Upper lobe of left lung (tissue), 6 donors: Measurements from ENCODE around the gene ETNK1. TPM values are rescaled to one million over a fixed set of nuclear protein-coding genes. Genes with fewer than 3 reads are reported as not detected.

ENCODE experiments used
- ATAC-seq, 2 donors: fragments of 200-7000 bp; cut with Tn5 transposase; one replicate each; pipeline ENCODE4 v1.9.1; 2022; ENCODE audit warnings: mild to moderate bottlenecking in 2 of 2, moderate library complexity in 2 of 2; ENCODE audit not compliant: low FRiP score in 2 of 2
- DNase-seq, 2 donors: peaks; one replicate each; pipeline ENCODE4 v3.0.0-alpha.2; 2019 to 2020
- H3K27ac ChIP-seq, 4 donors: fragments of 200-600 bp; sonication (generic); one replicate each; pipeline ENCODE4 v1.5.1; 2016 to 2019
- H3K27me3 ChIP-seq, 4 donors: fragments of 200-600 bp; sonication (generic); one replicate each; pipeline ENCODE4 v1.5.1; 2017 to 2019
- H3K36me3 ChIP-seq, 4 donors: fragments of 200-600 bp; sonication (generic); one replicate each; pipeline ENCODE4 v1.5.1; 2016 to 2019
- H3K4me1 ChIP-seq, 4 donors: fragments of 200-600 bp; sonication (generic); one replicate each; pipeline ENCODE4 v1.5.1; 2018 to 2019
- H3K4me3 ChIP-seq, 4 donors: fragments of 200-600 bp; sonication (generic); one replicate each; pipeline ENCODE4 v1.5.1; 2017 to 2019; ENCODE audit warnings: mild to moderate bottlenecking in 2 of 4, moderate library complexity in 1 of 4
- H3K9me3 ChIP-seq, 4 donors: fragments of 200-600 bp; sonication (generic); one replicate each; pipeline ENCODE4 v1.5.1; 2018 to 2019
- EP300 ChIP-seq, 4 donors: sonication (generic); formaldehyde crosslinking; IDR thresholded peaks; one replicate each; pipeline ENCODE4 v1.5.1; 2017; ENCODE audit warnings: antibody characterized with exemption in 4 of 4, control low read depth in 2 of 4
- POLR2A ChIP-seq, 4 donors: fragments of 450-650 bp; IDR thresholded peaks; one replicate each; pipeline ENCODE4 v1.5.1; 2016 to 2017; ENCODE audit warnings: antibody characterized with exemption in 4 of 4, mild to moderate bottlenecking in 2 of 4
- POLR2AphosphoS5 ChIP-seq, 2 donors: sonication (generic); formaldehyde crosslinking; IDR thresholded peaks; one replicate each; pipeline ENCODE4 v1.5.1; 2017; ENCODE audit warnings: antibody characterized with exemption in 2 of 2
- WGBS, 2 donors: methylation state at CpG; one replicate each; pipeline ENCODE4 v1.1.5; 2017 to 2018; 5-methylcytosine and 5-hydroxymethylcytosine counted together
- total RNA-seq, 6 donors: library from RNA; depleted of rRNA in 4 of 6; stranded (reverse); fragments of >200 nt in 4 of 6; gene quantifications; one replicate each; pipeline versions ENCODE4 v1.1.0 to v1.2.1, GENCODE V29; 2016 to 2021
- TF ChIP-seq, protein P1 (sequence below), 6 experiments: fragments of 450-650 bp in 4 of 6; fragments of 200-600 bp in 2 of 6; sonication (generic) in 2 of 6; IDR thresholded peaks; one replicate each; pipeline ENCODE4 v1.5.1; 2016 to 2019; ENCODE audit warnings: antibody characterized with exemption in 6 of 6
- donor health status: DM: no; HTN: no; CAD: no; lungs with moderate emphysema.
- donor health status: DM: no; HTN: yes; CAD: no; lungs with severe emphysema.

The ETNK1 gene, protein sequence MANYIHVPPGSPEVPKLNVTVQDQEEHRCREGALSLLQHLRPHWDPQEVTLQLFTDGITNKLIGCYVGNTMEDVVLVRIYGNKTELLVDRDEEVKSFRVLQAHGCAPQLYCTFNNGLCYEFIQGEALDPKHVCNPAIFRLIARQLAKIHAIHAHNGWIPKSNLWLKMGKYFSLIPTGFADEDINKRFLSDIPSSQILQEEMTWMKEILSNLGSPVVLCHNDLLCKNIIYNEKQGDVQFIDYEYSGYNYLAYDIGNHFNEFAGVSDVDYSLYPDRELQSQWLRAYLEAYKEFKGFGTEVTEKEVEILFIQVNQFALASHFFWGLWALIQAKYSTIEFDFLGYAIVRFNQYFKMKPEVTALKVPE
- total RNA-seq, result 10 to 100 TPM; 17.2 to 69.7 (median 47.5) TPM

DNA sequence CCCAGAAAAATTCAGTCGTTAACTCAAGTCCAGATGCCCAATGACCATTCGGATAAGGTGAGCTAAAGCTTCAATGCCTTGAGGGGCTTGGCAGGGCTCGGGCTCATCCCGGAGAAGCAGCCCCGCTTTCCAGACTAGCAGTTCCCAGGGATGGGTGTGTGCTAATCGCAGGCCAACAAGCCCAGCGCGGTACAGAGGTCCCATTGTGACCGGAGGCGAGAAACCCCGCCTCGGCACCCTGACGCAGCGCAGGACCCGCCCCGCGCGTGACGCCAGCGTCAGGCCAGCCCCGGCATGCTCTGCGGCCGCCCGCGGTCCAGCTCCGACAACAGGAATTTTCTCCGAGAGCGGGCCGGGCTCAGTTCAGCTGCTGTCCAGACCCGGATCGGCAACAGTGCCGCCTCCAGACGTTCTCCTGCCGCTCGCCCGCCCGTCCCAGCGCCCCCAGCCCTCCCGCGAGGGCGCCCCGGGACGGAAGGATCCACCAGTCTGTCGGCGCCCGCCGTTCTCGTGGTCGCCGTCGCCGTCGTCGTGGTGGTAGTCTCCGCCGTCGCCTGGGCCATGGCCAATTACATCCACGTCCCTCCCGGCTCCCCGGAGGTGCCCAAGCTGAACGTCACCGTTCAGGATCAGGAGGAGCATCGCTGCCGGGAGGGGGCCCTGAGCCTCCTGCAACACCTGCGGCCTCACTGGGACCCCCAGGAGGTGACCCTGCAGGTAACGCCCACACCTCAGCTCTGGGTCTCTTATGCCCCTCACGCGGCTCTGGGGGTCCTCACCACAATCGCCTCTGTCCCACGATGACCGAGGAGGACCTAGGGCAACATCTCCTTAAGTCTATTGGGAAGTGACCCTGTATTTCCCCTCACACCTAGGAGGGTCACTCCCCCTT lies at the start of gene ETNK1:
Gene ETNK1 (plus strand): TSS at position 302 of the 892 bp plus-strand sequence. CDS start 260 bp downstream, at position 562.
- TF ChIP-seq EP300 (IDR thresholded peaks at IDR 0.05), result peak in 2 of 4 donors; percentile 3 to 83
- peak; percentile 93 to 99 for TF ChIP-seq POLR2AphosphoS5 (IDR thresholded peaks at IDR 0.05)
- peak; percentile 18 to 99 (median 98) for TF ChIP-seq POLR2A (IDR thresholded peaks at IDR 0.05)
- TF ChIP-seq, protein P1, sequence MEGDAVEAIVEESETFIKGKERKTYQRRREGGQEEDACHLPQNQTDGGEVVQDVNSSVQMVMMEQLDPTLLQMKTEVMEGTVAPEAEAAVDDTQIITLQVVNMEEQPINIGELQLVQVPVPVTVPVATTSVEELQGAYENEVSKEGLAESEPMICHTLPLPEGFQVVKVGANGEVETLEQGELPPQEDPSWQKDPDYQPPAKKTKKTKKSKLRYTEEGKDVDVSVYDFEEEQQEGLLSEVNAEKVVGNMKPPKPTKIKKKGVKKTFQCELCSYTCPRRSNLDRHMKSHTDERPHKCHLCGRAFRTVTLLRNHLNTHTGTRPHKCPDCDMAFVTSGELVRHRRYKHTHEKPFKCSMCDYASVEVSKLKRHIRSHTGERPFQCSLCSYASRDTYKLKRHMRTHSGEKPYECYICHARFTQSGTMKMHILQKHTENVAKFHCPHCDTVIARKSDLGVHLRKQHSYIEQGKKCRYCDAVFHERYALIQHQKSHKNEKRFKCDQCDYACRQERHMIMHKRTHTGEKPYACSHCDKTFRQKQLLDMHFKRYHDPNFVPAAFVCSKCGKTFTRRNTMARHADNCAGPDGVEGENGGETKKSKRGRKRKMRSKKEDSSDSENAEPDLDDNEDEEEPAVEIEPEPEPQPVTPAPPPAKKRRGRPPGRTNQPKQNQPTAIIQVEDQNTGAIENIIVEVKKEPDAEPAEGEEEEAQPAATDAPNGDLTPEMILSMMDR (IDR thresholded peaks at IDR 0.05), result no peak
- Histone ChIP-seq H3K27ac (peak within 1 kb of the TSS; percentile 96 to 99 (median 98)), H3K27me3 (no peaks in the 10 kb centered on the region), H3K4me3 (peak within 1 kb of the TSS; percentile 62 to 90 (median 73)), H3K4me1 (peaks cover 23 to 33% (median 26%) of the 10 kb centered on the region in 4 donors), H3K9me3 (no peaks in the 10 kb centered on the region), H3K36me3 (no peaks in the 10 kb centered on the region)
- DNase-seq (peak; percentile 98 to 99), ATAC-seq (peak; percentile 100)
- WGBS, 2 donors, result 0% methylated on average over 4 to 52 of the region's 71 CpGs

DNA sequence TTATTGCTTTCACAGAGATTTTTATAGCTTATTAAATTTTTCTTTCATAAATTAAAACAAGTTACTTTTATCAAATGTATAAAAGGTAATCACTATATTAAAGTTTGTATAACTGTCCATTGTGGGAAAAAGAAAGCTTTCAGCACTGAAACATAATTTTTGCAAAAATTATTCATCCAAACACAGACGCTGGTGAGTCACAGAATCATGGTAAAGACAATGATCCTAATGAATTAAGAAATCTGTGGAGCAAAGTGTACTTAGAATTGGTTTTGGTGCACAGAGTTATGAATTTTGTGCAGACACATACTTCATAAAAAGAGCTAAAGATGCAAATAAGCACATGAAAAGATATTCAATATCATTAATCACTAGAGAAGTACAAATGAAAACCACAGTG lies 48.9 kb upstream of the ETNK1 start:
- Histone ChIP-seq H3K27ac (no peak overlapping the region), H3K9me3 (no peaks in the 10 kb centered on the region), H3K27me3 (no peaks in the 10 kb centered on the region), H3K4me1 (no peaks in the 10 kb centered on the region), H3K4me3 (no peak overlapping the region), H3K36me3 (no peaks in the 10 kb centered on the region)
- ATAC-seq (no peak), DNase-seq (no peak)
- 86% methylated on average over 1 of the region's 1 CpG for WGBS, 2 donors
- no peak for TF ChIP-seq POLR2A (IDR thresholded peaks at IDR 0.05)
- no peak for TF ChIP-seq POLR2AphosphoS5 (IDR thresholded peaks at IDR 0.05)
- TF ChIP-seq, protein P1 (IDR thresholded peaks at IDR 0.05), result no peak
- TF ChIP-seq EP300 (IDR thresholded peaks at IDR 0.05), result no peak

DNA sequence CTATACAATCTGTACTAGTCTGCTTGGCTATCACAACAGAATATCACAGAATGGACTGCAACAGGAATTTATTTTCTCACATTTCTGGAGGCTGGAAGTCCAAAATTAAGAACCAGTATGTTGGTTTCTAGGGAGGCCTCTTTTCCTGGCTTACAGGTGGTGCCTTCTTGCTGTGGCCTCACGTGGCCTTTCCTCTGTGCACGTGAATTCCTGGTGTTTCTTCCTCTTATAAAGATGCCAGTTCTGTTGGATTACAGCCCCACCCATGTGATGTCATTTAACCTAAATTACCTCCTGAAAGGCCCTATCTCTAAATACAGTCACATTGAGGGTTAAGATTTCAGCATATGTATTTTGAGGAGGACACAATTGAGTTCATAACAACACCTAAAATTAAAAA lies 48.5 kb upstream of the ETNK1 start:
- Histone ChIP-seq H3K27me3 (no peaks in the 10 kb centered on the region), H3K9me3 (no peaks in the 10 kb centered on the region), H3K4me1 (no peaks in the 10 kb centered on the region), H3K4me3 (no peak overlapping the region), H3K36me3 (no peaks in the 10 kb centered on the region), H3K27ac (no peak overlapping the region)
- ATAC-seq, result no peak
- no peak for DNase-seq
- 67 to 95% methylated on average over 2 of the region's 2 CpGs for WGBS, 2 donors
- TF ChIP-seq POLR2AphosphoS5 (IDR thresholded peaks at IDR 0.05) (no peak), EP300 (IDR thresholded peaks at IDR 0.05) (no peak), POLR2A (IDR thresholded peaks at IDR 0.05) (no peak)
- TF ChIP-seq, protein P1 (IDR thresholded peaks at IDR 0.05), result no peak

DNA sequence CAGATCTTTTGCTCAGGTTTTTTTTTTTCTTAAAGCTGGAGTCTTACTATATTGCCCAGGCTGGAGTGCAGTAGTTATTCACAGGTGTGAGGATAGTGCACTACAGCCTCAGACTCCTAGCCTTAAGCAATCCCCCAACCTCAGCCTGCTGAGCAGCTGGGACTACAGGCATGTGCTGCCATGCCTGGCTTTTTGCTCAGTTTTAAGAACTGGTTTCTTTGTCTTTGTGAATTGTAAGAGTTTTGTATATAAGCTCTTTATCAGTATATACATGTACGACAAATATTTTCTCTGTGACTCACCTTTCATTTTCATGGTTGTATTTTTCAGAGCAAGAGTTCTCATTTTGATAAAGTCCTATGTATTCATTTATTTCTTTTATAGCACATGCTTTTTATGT lies 47.3 kb upstream of the ETNK1 start:
- ATAC-seq, result no peak
- TF ChIP-seq, protein P1 (IDR thresholded peaks at IDR 0.05), result no peak
- H3K27me3 ChIP-seq, result no peaks in the 10 kb centered on the region
- H3K27ac ChIP-seq, result no peak overlapping the region
- no peaks in the 10 kb centered on the region for H3K4me1 ChIP-seq
- no peaks in the 10 kb centered on the region for H3K36me3 ChIP-seq
- 75 to 94% methylated on average over 1 of the region's 1 CpG for WGBS, 2 donors
- no peaks in the 10 kb centered on the region for H3K9me3 ChIP-seq
- no peak overlapping the region for H3K4me3 ChIP-seq
- DNase-seq, result no peak
